GM12874 (cell line): ENCODE measurements around the gene ZNF831.

Experiments
- CTCF ChIP-seq: IDR thresholded peaks from 2 replicates; pipeline ENCODE4 v1.5.1; 2011; ENCODE audit warnings: low read depth, mild to moderate bottlenecking, control low read depth, low read length, moderate library complexity; ENCODE audit not compliant: insufficient read depth

ZNF831 gene

GRCh38 chr20:59123011-59123677 is 40.5 kb upstream of the ZNF831 start:
- TF ChIP-seq CTCF, result no peak

GRCh38 chr20:59123678-59124255 is 39.9 kb upstream of the ZNF831 start:
- no peak for TF ChIP-seq CTCF

GRCh38 chr20:59124296-59125029 is 39.2 kb upstream of the ZNF831 start:
- TF ChIP-seq CTCF, result no peak

- TF ChIP-seq CTCF, result no peak
Measured at GRCh38 chr20:59125332-59125731, 38.3 kb upstream of the ZNF831 start.

- no peak for TF ChIP-seq CTCF
Measured at GRCh38 chr20:59125836-59126235, 37.8 kb upstream of the ZNF831 start.

- TF ChIP-seq CTCF, result no peak
Measured at GRCh38 chr20:59127839-59128238, 35.8 kb upstream of the ZNF831 start.

GRCh38 chr20:59131551-59132285 is 31.9 kb upstream of the ZNF831 start:
- TF ChIP-seq CTCF, result no peak
